HepG2 (cell line): ENCODE measurements around the gene FBXL22. TPM values are rescaled to one million over a fixed set of nuclear protein-coding genes. Genes with fewer than 3 reads are reported as not detected.

ENCODE experiments used
- BCL3 ChIP-seq: sonication (generic); formaldehyde crosslinking; IDR thresholded peaks from 2 replicates; pipeline ENCODE4 v1.5.1; 2020; ENCODE audit warnings: mild to moderate bottlenecking, missing genetic modification reagents, moderate library complexity
- CEBPB ChIP-seq: IDR thresholded peaks from 2 replicates; pipeline ENCODE4 v1.6.1; 2011; ENCODE audit warnings: low read depth, low read length, improper control_type of control experiment, borderline replicate concordance
- DPF2 ChIP-seq: sonication (generic); formaldehyde crosslinking; IDR thresholded peaks from 2 replicates; pipeline ENCODE4 v1.4.0; 2020; ENCODE audit warnings: mild to moderate bottlenecking, low read depth, missing genetic modification reagents, borderline replicate concordance
- FOXP1 ChIP-seq, 2 experiments: fragments of 450-650 bp in 1 of 2; IDR thresholded peaks; 2 replicates each; pipeline ENCODE4 v1.6.1; 2017 to 2018; ENCODE audit warnings: antibody characterized with exemption in 1 of 2
- GTF2F1 ChIP-seq: fragments of 150-350 bp; IDR thresholded peaks from 2 replicates; pipeline ENCODE4 v1.6.1; 2014; ENCODE audit warnings: low read length
- HOXA7 ChIP-seq: sonication (generic); formaldehyde crosslinking; IDR thresholded peaks from 2 replicates; pipeline ENCODE4 v1.8.1; 2022; ENCODE audit warnings: mild to moderate bottlenecking, missing genetic modification reagents, moderate library complexity
- KLF12 ChIP-seq: sonication (generic); formaldehyde crosslinking; IDR thresholded peaks from 2 replicates; pipeline ENCODE4 v1.4.0; 2020; ENCODE audit warnings: missing genetic modification reagents, borderline replicate concordance
- KLF9 ChIP-seq: IDR thresholded peaks from 2 replicates; pipeline ENCODE4 v1.6.1; 2016; ENCODE audit warnings: low read depth
- MLLT10 ChIP-seq: sonication (generic); formaldehyde crosslinking; IDR thresholded peaks from 2 replicates; pipeline ENCODE4 v1.4.0; 2020; ENCODE audit warnings: missing genetic modification reagents
- MTERF4 ChIP-seq: sonication (generic); formaldehyde crosslinking; IDR thresholded peaks from 2 replicates; pipeline ENCODE4 v1.8.0; 2023; ENCODE audit warnings: mild to moderate bottlenecking, missing genetic modification reagents
- MXI1 ChIP-seq: IDR thresholded peaks from 3 replicates; pipeline ENCODE4 v1.6.1; 2012; ENCODE audit warnings: low read depth, low read length, inconsistent platforms, borderline replicate concordance
- MYNN ChIP-seq: sonication (generic); formaldehyde crosslinking; IDR thresholded peaks from 2 replicates; pipeline ENCODE4 v1.4.0; 2020; ENCODE audit warnings: mild to moderate bottlenecking, low read depth, missing genetic modification reagents
- POGK ChIP-seq: sonication (generic); formaldehyde crosslinking; conservative IDR thresholded peaks from 2 replicates; pipeline ENCODE4 v1.8.0; 2022; ENCODE audit warnings: mild to moderate bottlenecking, moderate library complexity, missing genetic modification reagents
- RAD21 ChIP-seq: fragments of 450-650 bp; formaldehyde crosslinking; IDR thresholded peaks from 2 replicates; pipeline ENCODE4 v1.5.0; 2020; ENCODE audit warnings: mild to moderate bottlenecking
- REXO4 ChIP-seq: sonication (generic); formaldehyde crosslinking; IDR thresholded peaks from 2 replicates; pipeline ENCODE4 v1.8.0; 2022; ENCODE audit warnings: missing genetic modification reagents, mild to moderate bottlenecking, borderline replicate concordance
- RFX1 ChIP-seq: fragments of 450-650 bp; IDR thresholded peaks from 2 replicates; pipeline ENCODE4 v1.6.1; 2017
- RXRA ChIP-seq: sonication (generic); formaldehyde crosslinking; IDR thresholded peaks from 2 replicates; pipeline ENCODE4 v1.5.1; 2020; ENCODE audit warnings: missing genetic modification reagents
- SIX4 ChIP-seq: sonication (generic); formaldehyde crosslinking; IDR thresholded peaks from 2 replicates; pipeline ENCODE4 v1.4.0; 2020; ENCODE audit warnings: missing genetic modification reagents
- ZMYM4 ChIP-seq: sonication (generic); formaldehyde crosslinking; IDR thresholded peaks from 2 replicates; pipeline ENCODE4 v1.8.1; 2023; ENCODE audit warnings: mild to moderate bottlenecking, missing genetic modification reagents
- ZNF24 ChIP-seq: fragments of 450-650 bp; IDR thresholded peaks from 2 replicates; pipeline ENCODE4 v1.6.1; 2017; ENCODE audit warnings: antibody characterized with exemption, mild to moderate bottlenecking
- ZNF432 ChIP-seq: sonication (generic); formaldehyde crosslinking; IDR thresholded peaks from 2 replicates; pipeline ENCODE4 v1.5.0; 2020; ENCODE audit warnings: missing genetic modification reagents, mild to moderate bottlenecking, borderline replicate concordance
- ZNF44 ChIP-seq: sonication (generic); formaldehyde crosslinking; IDR thresholded peaks from 2 replicates; pipeline ENCODE4 v1.5.1; 2020; ENCODE audit warnings: mild to moderate bottlenecking, missing genetic modification reagents
- ZNF503 ChIP-seq: sonication (generic); formaldehyde crosslinking; IDR thresholded peaks from 2 replicates; pipeline ENCODE4 v1.4.0; 2020; ENCODE audit warnings: missing genetic modification reagents
- ZNF562 ChIP-seq: sonication (generic); formaldehyde crosslinking; IDR thresholded peaks from 2 replicates; pipeline ENCODE4 v1.8.0; 2022; ENCODE audit warnings: missing genetic modification reagents, borderline replicate concordance
- ZNF749 ChIP-seq: sonication (generic); formaldehyde crosslinking; IDR thresholded peaks from 2 replicates; pipeline ENCODE4 v1.8.0; 2022; ENCODE audit warnings: mild to moderate bottlenecking, missing genetic modification reagents, moderate library complexity, borderline replicate concordance
- ZNF761 ChIP-seq: sonication (generic); formaldehyde crosslinking; conservative IDR thresholded peaks from 2 replicates; pipeline ENCODE4 v1.4.0; 2020; ENCODE audit warnings: mild to moderate bottlenecking, missing genetic modification reagents
- ZNF777 ChIP-seq: sonication (generic); formaldehyde crosslinking; IDR thresholded peaks from 2 replicates; pipeline ENCODE4 v1.4.0; 2020; ENCODE audit warnings: missing genetic modification reagents
- ZSCAN20 ChIP-seq: sonication (generic); formaldehyde crosslinking; IDR thresholded peaks from 2 replicates; pipeline ENCODE4 v1.4.0; 2020; ENCODE audit warnings: missing genetic modification reagents, mild to moderate bottlenecking, borderline replicate concordance
- polyA plus RNA-seq, 8 experiments: library from polyadenylated mRNA; depleted of rRNA in 3 of 8; stranded (reverse) in 7 of 8; unstranded in 1 of 8; fragments of >200 nt; fragmentation: Illumina TruSeq in 4 of 8; extraction: Trizol in 4 of 8; gene quantifications; 2 replicates each; pipeline versions ENCODE4 v1.2.1 to v1.2.3, GENCODE V29; 2011 to 2016; ENCODE audit warnings: low read depth in 4 of 8, missing spikeins in 1 of 8, mixed read lengths in 1 of 8; ENCODE audit not compliant: insufficient read depth in 1 of 8
- total RNA-seq, 5 experiments: library from RNA; depleted of rRNA; stranded (reverse); fragments of >200 nt; fragmentation: Illumina TruSeq; extraction: Trizol; gene quantifications; 2 replicates each; pipeline ENCODE4 v1.2.3, GENCODE V29; 2016; ENCODE audit warnings: low read depth in 1 of 5

Gene FBXL22
- total and polyA plus RNA-seq, 2 of the 13 experiments (the other 11 are each of a cell fraction or from before 2014, with no cell fraction given): 0.15 to 0.33 TPM

GRCh38 chr15:63600616-63601025, 3.4 kb downstream of the FBXL22 start (continued):
- TF ChIP-seq BCL3 (CRISPR knock-in tag): peak; percentile 38; the same call in 1 of the 2 replicates
- TF ChIP-seq MLLT10 (CRISPR knock-in tag): no peak
- TF ChIP-seq KLF12: peak; percentile 56; the same call in 1 of the 2 replicates
- TF ChIP-seq ZMYM4 (CRISPR knock-in tag): peak; percentile 25; the same call in 1 of the 2 replicates
- no peak for TF ChIP-seq MTERF4 (CRISPR knock-in tag)
- no peak for TF ChIP-seq RFX1
- no peak for TF ChIP-seq REXO4 (CRISPR knock-in tag)
- no peak for TF ChIP-seq ZNF562
- no peak for TF ChIP-seq SIX4 (CRISPR knock-in tag)
- no peak for TF ChIP-seq ZSCAN20 (CRISPR knock-in tag)
- TF ChIP-seq ZNF777 (CRISPR knock-in tag): no peak
- no peak for TF ChIP-seq ZNF24
- no peak for TF ChIP-seq DPF2 (CRISPR knock-in tag)
- TF ChIP-seq KLF9 (CRISPR knock-in tag): no peak
- peak; percentile 53; the same call in 1 of the 2 replicates for TF ChIP-seq RAD21 (CRISPR knock-in tag)
- peak; percentile 19; the same call in 1 of the 2 replicates for TF ChIP-seq HOXA7 (CRISPR knock-in tag)
- TF ChIP-seq FOXP1 (IDR thresholded peaks at IDR 0.05): no peak
- no peak for TF ChIP-seq FOXP1 (CRISPR knock-in tag; IDR thresholded peaks at IDR 0.05)
- TF ChIP-seq GTF2F1: no peak
- no peak for TF ChIP-seq CEBPB
- no peak for TF ChIP-seq ZNF44 (CRISPR knock-in tag)
- TF ChIP-seq RXRA: peak; percentile 29; the same call in 1 of the 2 replicates
- TF ChIP-seq ZNF432 (CRISPR knock-in tag): no peak
- peak; percentile 90; the same call in 2 of the 3 replicates for TF ChIP-seq MXI1
- TF ChIP-seq ZNF503: no peak
- TF ChIP-seq ZNF749 (CRISPR knock-in tag): no peak
- TF ChIP-seq MYNN: no peak
- TF ChIP-seq POGK (CRISPR knock-in tag): 0 out of 2 replicates have a peak, but pooled peaks have one; percentile 54
- TF ChIP-seq ZNF761 (CRISPR knock-in tag): 0 out of 2 replicates have a peak, but pooled peaks have one; percentile 41
